Thyroid gland (tissue), 4 donors: ENCODE data around the gene TRIM72.

Experiments used
- CTCF ChIP-seq, 6 experiments: fragments of 200-600 bp in 3 of 6; fragments of 450-650 bp in 3 of 6; sonication (generic) in 3 of 6; IDR thresholded peaks; one replicate each; pipeline ENCODE4 v1.5.1; 2016 to 2019; ENCODE audit warnings: antibody characterized with exemption in 6 of 6, mild to moderate bottlenecking in 2 of 6, inconsistent platforms in 1 of 6, moderate library complexity in 1 of 6
- POLR2A ChIP-seq, 2 donors: fragments of 450-650 bp; IDR thresholded peaks; one replicate each; pipeline ENCODE4 v1.6.1; 2017; ENCODE audit warnings: antibody characterized with exemption in 2 of 2, mild to moderate bottlenecking in 2 of 2, moderate library complexity in 1 of 2

GRCh38 chr16:31188450-31189411, 25.2 kb upstream of the TRIM72 start:
- TF ChIP-seq CTCF (IDR thresholded peaks at IDR 0.05) (no peak), POLR2A (IDR thresholded peaks at IDR 0.05) (no peak)
